Measurements from ENCODE around the gene SOD3.

- TF ChIP-seq, protein P1, sequence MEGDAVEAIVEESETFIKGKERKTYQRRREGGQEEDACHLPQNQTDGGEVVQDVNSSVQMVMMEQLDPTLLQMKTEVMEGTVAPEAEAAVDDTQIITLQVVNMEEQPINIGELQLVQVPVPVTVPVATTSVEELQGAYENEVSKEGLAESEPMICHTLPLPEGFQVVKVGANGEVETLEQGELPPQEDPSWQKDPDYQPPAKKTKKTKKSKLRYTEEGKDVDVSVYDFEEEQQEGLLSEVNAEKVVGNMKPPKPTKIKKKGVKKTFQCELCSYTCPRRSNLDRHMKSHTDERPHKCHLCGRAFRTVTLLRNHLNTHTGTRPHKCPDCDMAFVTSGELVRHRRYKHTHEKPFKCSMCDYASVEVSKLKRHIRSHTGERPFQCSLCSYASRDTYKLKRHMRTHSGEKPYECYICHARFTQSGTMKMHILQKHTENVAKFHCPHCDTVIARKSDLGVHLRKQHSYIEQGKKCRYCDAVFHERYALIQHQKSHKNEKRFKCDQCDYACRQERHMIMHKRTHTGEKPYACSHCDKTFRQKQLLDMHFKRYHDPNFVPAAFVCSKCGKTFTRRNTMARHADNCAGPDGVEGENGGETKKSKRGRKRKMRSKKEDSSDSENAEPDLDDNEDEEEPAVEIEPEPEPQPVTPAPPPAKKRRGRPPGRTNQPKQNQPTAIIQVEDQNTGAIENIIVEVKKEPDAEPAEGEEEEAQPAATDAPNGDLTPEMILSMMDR (IDR thresholded peaks at IDR 0.05; ENCODE audit: low read depth, low read length, missing input control), result no peak
- TF ChIP-seq TAF1 (conservative IDR thresholded peaks at IDR 0.05), result no peak
- TF ChIP-seq SP1 (IDR thresholded peaks at IDR 0.05), result no peak
Measured at GRCh38 chr4:24849351-24849750, 54.0 kb downstream of the SOD3 start.
